Pulmonary artery endothelial cell (primary cell): Measurements from ENCODE around the gene GALNT3. TPM values are rescaled to one million over a fixed set of nuclear protein-coding genes. Genes with fewer than 3 reads are reported as not detected.

Experiments used
- DNase-seq: peaks from one replicate; pipeline ENCODE4 v3.0.0-alpha.2; 2011; ENCODE audit warnings: low read depth, low spot score
- total RNA-seq: library from RNA; depleted of rRNA; stranded (reverse); fragments of >200 nt; gene quantifications from 2 replicates; pipeline ENCODE4 v1.2.3, GENCODE V29; 2014

The GALNT3 gene
- total RNA-seq, 1 donor from 2014 or later, result 0.13 TPM

- DNase-seq, result no peak
These were observed 2.9 kb upstream of the GALNT3 start for GRCh38 chr2:165796819-165797530.

GRCh38 chr2:165796129-165796528 is 2.1 kb upstream of the GALNT3 start:
- DNase-seq, result no peak

GRCh38 chr2:165795011-165795410 is 964 bp upstream of the GALNT3 start:
- DNase-seq, result no peak

- no peak for DNase-seq
These were observed 485 bp upstream of the GALNT3 start for GRCh38 chr2:165794536-165794928.

- no peak for DNase-seq
These were observed 777 bp downstream of the GALNT3 start for GRCh38 chr2:165793161-165793778.

- DNase-seq, result no peak
These were observed 2.0 kb downstream of the GALNT3 start for GRCh38 chr2:165792104-165792454.

GRCh38 chr2:165791421-165792103 is 2.5 kb downstream of the GALNT3 start:
- DNase-seq, result no peak

- DNase-seq, result no peak
These were observed 3.6 kb downstream of the GALNT3 start for GRCh38 chr2:165790466-165790865.

- DNase-seq, result no peak
These were observed 6.7 kb downstream of the GALNT3 start for GRCh38 chr2:165787334-165787733.

- no peak for DNase-seq
These were observed 14.3 kb downstream of the GALNT3 start for GRCh38 chr2:165779706-165780105.

- DNase-seq, result no peak
These were observed 15.2 kb downstream of the GALNT3 start for GRCh38 chr2:165778653-165779451.

- no peak for DNase-seq
These were observed 15.9 kb downstream of the GALNT3 start for GRCh38 chr2:165778187-165778556.

GRCh38 chr2:165777522-165778186 is 16.4 kb downstream of the GALNT3 start:
- no peak for DNase-seq

- DNase-seq, result no peak
These were observed 17.3 kb downstream of the GALNT3 start for GRCh38 chr2:165776796-165777195.

GRCh38 chr2:165776013-165776412 is 18.0 kb downstream of the GALNT3 start:
- DNase-seq, result no peak

GRCh38 chr2:165773684-165774083 is 20.4 kb downstream of the GALNT3 start:
- no peak for DNase-seq

- no peak for DNase-seq
These were observed 21.9 kb downstream of the GALNT3 start for GRCh38 chr2:165772183-165772582.

- no peak for DNase-seq
These were observed 27.6 kb downstream of the GALNT3 start for GRCh38 chr2:165766326-165766927.

GRCh38 chr2:165762723-165763122 is 31.3 kb downstream of the GALNT3 start:
- DNase-seq, result no peak

GRCh38 chr2:165757906-165758675 is 36.0 kb downstream of the GALNT3 start:
- DNase-seq, result no peak
